Measurements from ENCODE around the gene AADACL4.
A peak's percentile ranks its signal among the peaks of the same experiment; 100 is the strongest.
"Not testable (repeated sequence)": the region's sequence is repeated elsewhere in the genome, so short reads cannot be mapped to it uniquely, and the experiment has no call there.

AADACL4 gene

GRCh38 chr1:12661606-12662219 is 17.8 kb downstream of the AADACL4 start:
- no peak for DNase-seq

- DNase-seq, result no peak
These were observed 18.7 kb downstream of the AADACL4 start for GRCh38 chr1:12662556-12662955.

DNA sequence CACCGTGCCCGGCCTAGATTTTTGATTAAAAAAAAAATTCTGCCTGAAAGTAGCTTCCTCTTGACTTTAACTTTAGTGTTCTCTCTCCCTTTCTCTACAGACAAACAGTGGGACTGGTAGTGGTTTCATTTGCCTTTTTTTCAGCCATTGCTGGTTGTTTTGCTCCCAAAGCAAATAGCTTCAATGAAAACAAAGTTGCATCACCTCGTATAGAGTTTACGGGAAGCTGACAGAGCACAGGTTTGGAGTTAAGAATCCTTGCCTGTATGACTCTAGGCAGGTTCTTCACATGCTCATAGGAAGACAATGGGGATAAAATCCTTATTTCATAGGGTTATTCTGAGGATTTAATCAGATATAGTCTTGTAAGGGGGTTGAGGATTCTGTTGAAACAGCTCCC is 21.6 kb downstream of the AADACL4 start:
- DNase-seq, result no peak

- DNase-seq, result no peak
These were observed 22.4 kb downstream of the AADACL4 start for GRCh38 chr1:12666141-12666735.

DNA sequence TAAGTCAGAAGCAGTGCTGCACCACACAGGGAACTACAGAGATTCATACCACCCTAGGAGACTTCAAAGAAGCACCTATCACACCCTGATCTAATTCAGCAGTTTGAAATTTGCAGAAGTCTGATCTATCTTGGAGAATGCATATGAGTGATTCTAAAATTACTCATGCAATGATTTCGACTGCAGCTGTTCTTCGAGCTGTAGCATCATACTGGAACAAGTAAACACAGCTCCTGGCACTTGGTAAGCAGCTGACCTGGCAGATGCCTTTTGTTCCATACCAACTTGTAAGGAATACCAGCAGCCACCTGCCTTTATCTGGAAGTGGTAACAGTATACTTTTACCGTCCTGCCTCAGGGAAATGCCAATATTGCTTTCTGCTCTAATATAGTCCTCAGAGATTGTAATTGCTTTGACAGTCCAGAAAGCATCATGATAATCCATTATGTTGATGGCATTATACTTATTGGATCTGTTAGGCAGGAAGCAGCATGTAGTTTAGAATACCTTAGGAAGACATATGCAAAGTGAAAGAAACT is 25.7 kb downstream of the AADACL4 start:
- DNase-seq, result no peak

GRCh38 chr1:12674358-12674757 is 30.5 kb downstream of the AADACL4 start:
- no peak for DNase-seq

GRCh38 chr1:12676122-12676521 is 32.2 kb downstream of the AADACL4 start:
- not testable (repeated sequence) for DNase-seq

DNA sequence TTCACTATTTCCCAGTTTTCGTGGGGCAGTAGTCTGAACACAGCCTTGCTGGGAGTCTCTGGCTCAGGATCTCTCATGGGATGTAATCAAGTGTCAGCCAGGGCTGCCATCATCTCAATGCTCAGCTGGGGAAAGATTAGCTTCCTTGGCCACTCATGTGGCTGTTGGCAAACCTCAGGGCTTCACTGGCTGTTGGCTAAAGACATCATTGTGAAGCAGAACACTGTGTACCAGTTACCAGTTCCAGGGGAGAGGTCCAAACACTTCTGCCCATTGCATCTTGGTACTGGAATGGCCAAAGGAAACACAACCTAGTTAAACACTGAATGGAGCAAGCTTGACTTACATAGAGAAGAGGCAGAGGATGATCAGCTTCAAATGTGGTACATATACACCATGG is 33.7 kb downstream of the AADACL4 start:
- DNase-seq, result no peak

- peak; percentile 24 for DNase-seq
These were observed 34.5 kb downstream of the AADACL4 start for GRCh38 chr1:12678350-12678749.

DNA sequence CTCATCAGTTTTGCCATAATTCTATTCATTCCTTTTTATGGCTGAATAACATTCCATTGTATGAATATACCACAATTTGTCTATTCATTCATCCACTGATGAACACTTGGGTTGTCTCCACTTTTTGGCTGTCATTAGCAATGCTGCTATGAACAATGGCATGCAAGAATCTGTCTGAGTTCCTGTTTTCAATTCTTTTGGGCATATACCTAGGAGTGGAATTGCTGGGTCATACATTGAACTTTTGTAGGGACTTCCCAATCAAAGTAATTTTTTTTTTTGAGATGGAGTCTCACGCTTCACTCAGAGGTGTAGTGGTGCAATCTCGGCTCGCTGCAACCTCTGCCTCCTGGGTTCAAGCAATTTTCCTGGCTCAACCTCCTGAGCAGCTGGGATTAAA is 34.9 kb downstream of the AADACL4 start:
- DNase-seq, result no peak

- no peak for DNase-seq
These were observed 46.3 kb downstream of the AADACL4 start for GRCh38 chr1:12690156-12690555.

DNA sequence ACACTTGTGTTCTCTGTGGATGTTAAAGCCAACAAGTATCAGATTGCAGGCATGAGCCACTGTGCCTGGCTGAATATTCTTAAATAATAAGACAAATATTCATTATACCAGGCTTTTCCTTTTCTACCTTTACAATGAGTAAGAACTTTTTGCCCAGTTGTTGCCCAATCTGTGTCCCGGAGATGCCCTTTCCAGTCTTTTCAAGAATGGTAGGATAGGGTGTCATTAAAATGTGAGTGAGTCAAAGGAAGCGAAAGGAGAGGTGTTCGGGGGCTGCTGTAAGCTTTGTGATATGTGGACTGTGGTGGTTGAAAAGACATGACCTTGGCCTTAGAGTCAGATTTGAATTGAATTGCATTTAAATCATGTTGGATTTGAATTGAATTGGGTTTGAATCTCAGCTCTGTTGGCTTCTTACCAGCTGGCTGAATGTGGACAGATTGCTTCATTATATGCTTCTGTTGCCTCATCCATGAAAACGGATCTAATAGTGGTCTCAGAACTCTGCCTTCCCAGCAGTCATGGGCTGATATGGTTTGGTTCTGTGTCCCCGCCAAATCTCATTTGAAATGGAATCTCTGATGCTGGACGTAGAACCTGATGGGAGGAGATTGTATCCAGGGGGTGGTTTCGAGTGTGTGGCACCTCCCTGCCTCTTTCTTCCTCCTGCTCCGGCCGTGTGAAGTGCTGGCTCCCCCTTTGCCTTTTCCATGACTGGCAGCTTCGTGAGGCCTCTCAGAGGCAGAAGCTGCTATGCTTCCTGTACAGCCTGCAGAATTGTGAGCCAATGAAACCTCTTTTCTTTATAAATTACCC is 49.3 kb downstream of the AADACL4 start:
- DNase-seq, result no peak

- no peak for DNase-seq
These were observed 52.8 kb downstream of the AADACL4 start for GRCh38 chr1:12696658-12697057.

GRCh38 chr1:12697397-12697796 is 53.5 kb downstream of the AADACL4 start:
- no peak for DNase-seq

GRCh38 chr1:12703821-12704451 is 60.1 kb downstream of the AADACL4 start:
- DNase-seq, result no peak

DNA sequence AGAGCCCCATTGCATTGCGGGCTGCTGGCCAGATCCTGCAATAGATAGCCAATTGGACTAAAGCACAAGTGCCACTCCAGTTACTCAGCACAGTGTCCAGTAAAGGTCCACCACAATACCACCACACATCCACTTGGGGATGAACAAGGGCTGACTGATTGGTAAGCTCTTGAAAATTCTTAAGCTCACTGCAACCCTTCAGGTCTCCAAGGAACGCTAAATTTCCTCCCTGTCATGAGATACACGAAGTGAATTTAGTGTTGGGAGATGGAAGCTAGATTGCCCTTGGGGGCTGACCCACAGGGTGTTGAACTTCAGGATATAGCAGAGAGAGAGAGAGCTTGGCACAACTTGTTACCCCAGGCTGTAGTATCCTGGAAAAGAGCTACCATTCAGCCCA is 62.2 kb downstream of the AADACL4 start:
- DNase-seq, result no peak

GRCh38 chr1:12708396-12709090 is 64.7 kb downstream of the AADACL4 start:
- DNase-seq, result no peak

DNA sequence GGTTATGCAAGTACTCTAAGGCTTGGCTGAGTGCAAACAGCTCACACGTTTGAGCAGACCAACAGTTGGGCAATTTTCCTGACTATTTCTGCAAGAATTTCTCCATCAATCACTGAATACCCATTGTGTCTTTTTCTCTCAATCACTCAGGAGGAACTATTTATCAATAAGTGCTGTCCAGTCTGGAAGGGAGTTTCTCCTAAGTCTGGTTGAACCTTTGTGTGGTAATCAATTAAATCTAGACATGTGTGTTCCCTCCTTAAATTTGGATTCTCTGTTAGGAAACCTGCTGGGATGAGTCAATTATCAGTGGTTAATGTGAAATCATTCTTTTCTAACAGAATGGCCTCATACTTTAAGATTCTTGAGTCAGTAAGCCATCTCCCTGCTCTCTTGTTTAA is 65.2 kb downstream of the AADACL4 start:
- DNase-seq, result no peak

- no peak for DNase-seq
These were observed 65.8 kb downstream of the AADACL4 start for GRCh38 chr1:12709696-12710095.

DNA sequence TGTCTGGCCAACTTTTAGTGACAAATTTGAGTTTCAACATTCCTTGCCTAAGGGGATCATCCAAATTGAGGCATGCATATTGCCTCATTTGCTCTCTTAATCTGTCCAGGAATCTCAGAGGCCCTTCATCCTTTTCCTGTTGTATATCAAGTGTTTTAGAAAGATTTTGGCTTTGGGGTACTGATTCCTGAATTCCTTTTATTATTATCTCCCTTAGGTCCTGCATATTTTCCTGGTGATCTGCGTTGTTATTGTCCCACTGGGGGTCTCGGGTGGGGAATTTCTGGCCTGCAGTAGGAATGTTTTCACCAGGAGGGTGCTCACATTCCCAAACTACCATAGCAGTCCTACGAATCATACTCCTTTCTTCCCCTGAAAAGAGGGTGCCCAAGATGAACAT is 67.7 kb downstream of the AADACL4 start:
- DNase-seq, result no peak

- DNase-seq, result no peak
These were observed 68.2 kb downstream of the AADACL4 start for GRCh38 chr1:12712076-12712475.

GRCh38 chr1:12712929-12713328 is 69.0 kb downstream of the AADACL4 start:
- DNase-seq, result no peak

- DNase-seq, result not testable (repeated sequence)
These were observed 69.8 kb downstream of the AADACL4 start for GRCh38 chr1:12713651-12714050.
